ENCODE data around the gene ITPKC. TPM values are rescaled to one million over a fixed set of nuclear protein-coding genes. Genes with fewer than 3 reads are reported as not detected.

ITPKC gene
- total and polyA plus RNA-seq, 10 of the 15 experiments (the other 5 are each of a cell fraction or from before 2014, with no cell fraction given), result 0.03 to 6.4 (median 3.5) TPM

DNA sequence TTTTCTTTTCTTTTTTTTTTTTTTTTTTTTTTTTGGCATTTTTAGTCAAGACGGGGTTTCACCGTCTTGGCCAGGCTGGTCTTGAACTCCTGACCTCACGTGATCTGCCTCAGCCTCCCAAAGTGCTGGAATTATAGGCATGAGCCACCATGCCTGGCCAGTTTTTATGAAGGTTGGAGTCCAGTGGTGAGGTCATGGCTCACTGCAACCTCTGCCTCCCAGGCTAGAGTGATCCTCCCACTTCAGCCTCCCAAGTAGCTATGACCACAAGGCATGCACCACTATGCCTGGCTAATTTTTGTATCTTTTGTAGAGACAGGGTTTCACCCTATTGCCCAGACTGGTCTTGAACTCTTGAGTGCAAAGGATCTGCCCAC is 38.3 kb downstream of the ITPKC start (continued):
- TF ChIP-seq, protein P1, sequence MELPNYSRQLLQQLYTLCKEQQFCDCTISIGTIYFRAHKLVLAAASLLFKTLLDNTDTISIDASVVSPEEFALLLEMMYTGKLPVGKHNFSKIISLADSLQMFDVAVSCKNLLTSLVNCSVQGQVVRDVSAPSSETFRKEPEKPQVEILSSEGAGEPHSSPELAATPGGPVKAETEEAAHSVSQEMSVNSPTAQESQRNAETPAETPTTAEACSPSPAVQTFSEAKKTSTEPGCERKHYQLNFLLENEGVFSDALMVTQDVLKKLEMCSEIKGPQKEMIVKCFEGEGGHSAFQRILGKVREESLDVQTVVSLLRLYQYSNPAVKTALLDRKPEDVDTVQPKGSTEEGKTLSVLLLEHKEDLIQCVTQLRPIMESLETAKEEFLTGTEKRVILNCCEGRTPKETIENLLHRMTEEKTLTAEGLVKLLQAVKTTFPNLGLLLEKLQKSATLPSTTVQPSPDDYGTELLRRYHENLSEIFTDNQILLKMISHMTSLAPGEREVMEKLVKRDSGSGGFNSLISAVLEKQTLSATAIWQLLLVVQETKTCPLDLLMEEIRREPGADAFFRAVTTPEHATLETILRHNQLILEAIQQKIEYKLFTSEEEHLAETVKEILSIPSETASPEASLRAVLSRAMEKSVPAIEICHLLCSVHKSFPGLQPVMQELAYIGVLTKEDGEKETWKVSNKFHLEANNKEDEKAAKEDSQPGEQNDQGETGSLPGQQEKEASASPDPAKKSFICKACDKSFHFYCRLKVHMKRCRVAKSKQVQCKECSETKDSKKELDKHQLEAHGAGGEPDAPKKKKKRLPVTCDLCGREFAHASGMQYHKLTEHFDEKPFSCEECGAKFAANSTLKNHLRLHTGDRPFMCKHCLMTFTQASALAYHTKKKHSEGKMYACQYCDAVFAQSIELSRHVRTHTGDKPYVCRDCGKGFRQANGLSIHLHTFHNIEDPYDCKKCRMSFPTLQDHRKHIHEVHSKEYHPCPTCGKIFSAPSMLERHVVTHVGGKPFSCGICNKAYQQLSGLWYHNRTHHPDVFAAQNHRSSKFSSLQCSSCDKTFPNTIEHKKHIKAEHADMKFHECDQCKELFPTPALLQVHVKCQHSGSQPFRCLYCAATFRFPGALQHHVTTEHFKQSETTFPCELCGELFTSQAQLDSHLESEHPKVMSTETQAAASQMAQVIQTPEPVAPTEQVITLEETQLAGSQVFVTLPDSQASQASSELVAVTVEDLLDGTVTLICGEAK (IDR thresholded peaks at IDR 0.05; ENCODE audit: borderline replicate concordance), result no peak
- 0 out of 2 replicates have a peak, but pooled peaks have one; percentile 14 for TF ChIP-seq RUNX3 (IDR thresholded peaks at IDR 0.05; ENCODE audit: low read length)
- TF ChIP-seq TCF3 (IDR thresholded peaks at IDR 0.05; ENCODE audit: borderline replicate concordance, insufficient read depth, low read depth, low read length), result no peak
- TF ChIP-seq, protein P2, sequence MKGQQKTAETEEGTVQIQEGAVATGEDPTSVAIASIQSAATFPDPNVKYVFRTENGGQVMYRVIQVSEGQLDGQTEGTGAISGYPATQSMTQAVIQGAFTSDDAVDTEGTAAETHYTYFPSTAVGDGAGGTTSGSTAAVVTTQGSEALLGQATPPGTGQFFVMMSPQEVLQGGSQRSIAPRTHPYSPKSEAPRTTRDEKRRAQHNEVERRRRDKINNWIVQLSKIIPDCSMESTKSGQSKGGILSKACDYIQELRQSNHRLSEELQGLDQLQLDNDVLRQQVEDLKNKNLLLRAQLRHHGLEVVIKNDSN (IDR thresholded peaks at IDR 0.05; ENCODE audit: borderline replicate concordance, extremely low read length, insufficient read depth, low read depth, low read length), result no peak
- TF ChIP-seq, protein P3, sequence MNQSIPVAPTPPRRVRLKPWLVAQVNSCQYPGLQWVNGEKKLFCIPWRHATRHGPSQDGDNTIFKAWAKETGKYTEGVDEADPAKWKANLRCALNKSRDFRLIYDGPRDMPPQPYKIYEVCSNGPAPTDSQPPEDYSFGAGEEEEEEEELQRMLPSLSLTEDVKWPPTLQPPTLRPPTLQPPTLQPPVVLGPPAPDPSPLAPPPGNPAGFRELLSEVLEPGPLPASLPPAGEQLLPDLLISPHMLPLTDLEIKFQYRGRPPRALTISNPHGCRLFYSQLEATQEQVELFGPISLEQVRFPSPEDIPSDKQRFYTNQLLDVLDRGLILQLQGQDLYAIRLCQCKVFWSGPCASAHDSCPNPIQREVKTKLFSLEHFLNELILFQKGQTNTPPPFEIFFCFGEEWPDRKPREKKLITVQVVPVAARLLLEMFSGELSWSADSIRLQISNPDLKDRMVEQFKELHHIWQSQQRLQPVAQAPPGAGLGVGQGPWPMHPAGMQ (IDR thresholded peaks at IDR 0.05; ENCODE audit: borderline replicate concordance), result no peak
- no peak for TF ChIP-seq ASH2L (IDR thresholded peaks at IDR 0.05; ENCODE audit: borderline replicate concordance, low read depth)
- TF ChIP-seq ATF7 (IDR thresholded peaks at IDR 0.05; ENCODE audit: low read depth), result peak; percentile 13
- TF ChIP-seq RB1 (IDR thresholded peaks at IDR 0.05; ENCODE audit: borderline replicate concordance), result no peak
- TF ChIP-seq, protein P4, sequence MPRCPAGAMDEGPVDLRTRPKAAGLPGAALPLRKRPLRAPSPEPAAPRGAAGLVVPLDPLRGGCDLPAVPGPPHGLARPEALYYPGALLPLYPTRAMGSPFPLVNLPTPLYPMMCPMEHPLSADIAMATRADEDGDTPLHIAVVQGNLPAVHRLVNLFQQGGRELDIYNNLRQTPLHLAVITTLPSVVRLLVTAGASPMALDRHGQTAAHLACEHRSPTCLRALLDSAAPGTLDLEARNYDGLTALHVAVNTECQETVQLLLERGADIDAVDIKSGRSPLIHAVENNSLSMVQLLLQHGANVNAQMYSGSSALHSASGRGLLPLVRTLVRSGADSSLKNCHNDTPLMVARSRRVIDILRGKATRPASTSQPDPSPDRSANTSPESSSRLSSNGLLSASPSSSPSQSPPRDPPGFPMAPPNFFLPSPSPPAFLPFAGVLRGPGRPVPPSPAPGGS (IDR thresholded peaks at IDR 0.05; ENCODE audit: borderline replicate concordance, insufficient read depth, low read depth, low read length, poor library complexity, severe bottlenecking), result no peak
- TF ChIP-seq POLR2AphosphoS5 (IDR thresholded peaks at IDR 0.05; ENCODE audit: low read length), result no peak
- peak in 1 of 2 experiments; percentile 76; a peak in 2 of 4 replicates for TF ChIP-seq BHLHE40 (IDR thresholded peaks at IDR 0.05; ENCODE audit: borderline replicate concordance in 1 of 2, low read depth in 2 of 2, low read length in 1 of 2)
- no peak for TF ChIP-seq IKZF2 (IDR thresholded peaks at IDR 0.05)
- no peak for TF ChIP-seq SMAD5 (IDR thresholded peaks at IDR 0.05; ENCODE audit: low read depth)
- no peak for TF ChIP-seq PML (IDR thresholded peaks at IDR 0.05; ENCODE audit: low read length)
- no peak for TF ChIP-seq KDM1A (IDR thresholded peaks at IDR 0.05; ENCODE audit: borderline replicate concordance)
- TF ChIP-seq, protein P5, sequence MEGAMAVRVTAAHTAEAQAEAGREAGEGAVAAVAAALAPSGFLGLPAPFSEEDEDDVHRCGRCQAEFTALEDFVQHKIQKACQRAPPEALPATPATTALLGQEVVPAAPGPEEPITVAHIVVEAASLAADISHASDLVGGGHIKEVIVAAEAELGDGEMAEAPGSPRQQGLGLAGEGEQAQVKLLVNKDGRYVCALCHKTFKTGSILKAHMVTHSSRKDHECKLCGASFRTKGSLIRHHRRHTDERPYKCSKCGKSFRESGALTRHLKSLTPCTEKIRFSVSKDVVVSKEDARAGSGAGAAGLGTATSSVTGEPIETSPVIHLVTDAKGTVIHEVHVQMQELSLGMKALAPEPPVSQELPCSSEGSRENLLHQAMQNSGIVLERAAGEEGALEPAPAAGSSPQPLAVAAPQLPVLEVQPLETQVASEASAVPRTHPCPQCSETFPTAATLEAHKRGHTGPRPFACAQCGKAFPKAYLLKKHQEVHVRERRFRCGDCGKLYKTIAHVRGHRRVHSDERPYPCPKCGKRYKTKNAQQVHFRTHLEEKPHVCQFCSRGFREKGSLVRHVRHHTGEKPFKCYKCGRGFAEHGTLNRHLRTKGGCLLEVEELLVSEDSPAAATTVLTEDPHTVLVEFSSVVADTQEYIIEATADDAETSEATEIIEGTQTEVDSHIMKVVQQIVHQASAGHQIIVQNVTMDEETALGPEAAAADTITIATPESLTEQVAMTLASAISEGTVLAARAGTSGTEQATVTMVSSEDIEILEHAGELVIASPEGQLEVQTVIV (IDR thresholded peaks at IDR 0.05; ENCODE audit: borderline replicate concordance, partially characterized antibody), result no peak
- TF ChIP-seq EP300 (IDR thresholded peaks at IDR 0.05; ENCODE audit: borderline replicate concordance in 1 of 2, control insufficient read depth in 1 of 2, low read depth in 2 of 2, low read length in 2 of 2), result no peak

Data from GM12878 (cell line).